Esophagus mucosa (tissue), 1 donor: ENCODE results near the gene SPHK2. TPM values are rescaled to one million over a fixed set of nuclear protein-coding genes. Genes with fewer than 3 reads are reported as not detected.

Experiments used
- ATAC-seq: fragments of 200-7000 bp; cut with Tn5 transposase; one replicate; pipeline ENCODE4 v1.9.1; 2020
- total RNA-seq: library from RNA; stranded (reverse); gene quantifications from one replicate; pipeline ENCODE4 v1.2.4, GENCODE V29; 2023
- donor health status: DM: yes; HTN: yes; CAD: no.

The SPHK2 gene
- total RNA-seq, 1 donor from 2014 or later, result 7.7 TPM

DNA sequence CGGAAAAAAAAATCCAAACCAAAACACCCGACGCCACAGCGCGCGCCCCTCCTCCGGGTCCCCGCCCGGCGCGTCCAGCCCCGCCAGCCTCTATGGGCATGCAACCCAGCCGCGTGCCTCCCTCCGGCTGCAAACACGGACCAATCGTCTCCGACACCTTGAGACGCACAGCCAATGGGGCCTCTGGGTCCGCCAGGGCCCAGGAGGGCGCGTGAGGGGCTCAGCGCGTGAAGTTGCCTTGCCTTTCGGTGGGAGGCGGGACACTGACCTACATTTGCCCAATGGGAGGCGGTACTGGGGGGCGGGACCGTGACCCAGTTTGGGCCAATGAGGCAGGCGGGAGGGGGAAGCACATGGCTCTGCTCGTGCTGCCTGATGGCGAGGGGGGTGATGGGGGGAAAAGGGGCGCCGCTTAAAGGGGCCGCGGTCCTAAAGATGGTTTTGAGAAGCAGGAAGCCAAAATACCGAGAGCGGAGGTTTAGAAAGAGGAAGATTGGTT, 18.2 kb downstream of the SPHK2 start:
- peak; percentile 72 for ATAC-seq

DNA sequence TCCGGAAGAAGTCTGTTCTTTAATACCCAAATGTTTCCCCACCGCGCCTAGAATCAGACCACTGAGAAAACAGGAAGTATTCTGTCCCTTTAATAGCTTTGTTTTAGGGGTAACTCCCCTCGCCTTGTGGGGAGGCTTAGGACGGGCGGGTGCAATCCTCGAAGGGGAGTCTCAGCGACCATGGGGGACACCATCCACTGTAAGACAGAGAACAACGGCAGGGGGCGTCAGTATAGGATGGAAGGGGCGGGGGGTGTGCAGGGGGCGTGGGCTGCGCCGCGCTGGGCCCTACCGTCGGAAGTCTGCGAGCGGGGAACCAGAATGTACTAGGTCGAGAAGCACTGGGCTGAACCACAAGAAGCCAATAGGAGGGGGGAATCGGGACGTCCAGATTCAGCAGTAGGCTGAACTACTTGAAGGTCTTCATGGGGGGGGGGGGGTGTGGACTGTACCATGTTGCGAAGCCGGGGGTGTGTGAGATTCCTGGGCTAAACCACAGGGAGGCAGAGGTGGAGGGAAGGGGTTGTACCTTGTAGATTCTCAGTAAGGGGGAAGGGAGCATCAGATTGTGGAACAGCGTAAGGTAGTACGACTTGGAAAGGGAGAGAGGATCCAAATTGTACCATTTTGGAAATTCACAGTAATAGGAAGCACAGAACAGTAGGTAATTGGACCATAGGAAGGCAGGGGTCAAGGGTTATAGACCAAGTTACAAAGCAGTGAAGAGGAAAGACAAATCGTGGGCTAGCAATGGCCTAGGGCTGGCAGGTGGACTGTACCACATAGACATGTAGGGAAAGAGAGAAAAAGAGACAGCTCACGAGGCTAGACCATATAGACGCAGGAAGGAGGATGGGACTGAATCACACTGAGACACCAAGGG, 18.9 kb downstream of the SPHK2 start:
- peak; percentile 52 for ATAC-seq

DNA sequence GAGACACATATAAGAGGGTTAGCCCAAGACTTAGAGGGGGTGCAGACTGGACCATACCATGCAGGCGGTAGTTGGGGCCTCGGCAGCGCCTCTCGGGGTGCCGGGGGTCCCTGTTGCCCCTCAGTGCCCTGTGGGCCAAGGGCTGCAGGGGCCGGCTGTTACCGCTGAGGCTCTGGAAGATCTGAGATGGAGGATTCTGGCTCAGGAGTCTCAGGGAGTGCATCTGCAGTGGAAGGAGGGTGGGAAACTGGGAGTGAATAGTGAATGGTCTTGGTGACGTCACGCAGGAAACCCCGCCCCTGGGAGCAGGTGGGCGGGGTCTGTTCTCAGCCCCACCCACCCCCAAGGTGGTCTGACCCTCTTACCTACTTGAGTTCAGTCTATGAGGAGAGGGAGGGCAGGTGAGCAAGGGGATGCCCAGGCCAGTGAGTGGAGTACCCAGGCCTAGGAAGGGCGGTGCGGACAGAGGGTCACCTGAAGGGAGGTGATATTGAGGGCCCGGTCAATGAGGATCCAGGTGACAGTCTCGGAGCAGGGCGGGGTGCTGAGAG, 19.6 kb downstream of the SPHK2 start:
- no peak for ATAC-seq

DNA sequence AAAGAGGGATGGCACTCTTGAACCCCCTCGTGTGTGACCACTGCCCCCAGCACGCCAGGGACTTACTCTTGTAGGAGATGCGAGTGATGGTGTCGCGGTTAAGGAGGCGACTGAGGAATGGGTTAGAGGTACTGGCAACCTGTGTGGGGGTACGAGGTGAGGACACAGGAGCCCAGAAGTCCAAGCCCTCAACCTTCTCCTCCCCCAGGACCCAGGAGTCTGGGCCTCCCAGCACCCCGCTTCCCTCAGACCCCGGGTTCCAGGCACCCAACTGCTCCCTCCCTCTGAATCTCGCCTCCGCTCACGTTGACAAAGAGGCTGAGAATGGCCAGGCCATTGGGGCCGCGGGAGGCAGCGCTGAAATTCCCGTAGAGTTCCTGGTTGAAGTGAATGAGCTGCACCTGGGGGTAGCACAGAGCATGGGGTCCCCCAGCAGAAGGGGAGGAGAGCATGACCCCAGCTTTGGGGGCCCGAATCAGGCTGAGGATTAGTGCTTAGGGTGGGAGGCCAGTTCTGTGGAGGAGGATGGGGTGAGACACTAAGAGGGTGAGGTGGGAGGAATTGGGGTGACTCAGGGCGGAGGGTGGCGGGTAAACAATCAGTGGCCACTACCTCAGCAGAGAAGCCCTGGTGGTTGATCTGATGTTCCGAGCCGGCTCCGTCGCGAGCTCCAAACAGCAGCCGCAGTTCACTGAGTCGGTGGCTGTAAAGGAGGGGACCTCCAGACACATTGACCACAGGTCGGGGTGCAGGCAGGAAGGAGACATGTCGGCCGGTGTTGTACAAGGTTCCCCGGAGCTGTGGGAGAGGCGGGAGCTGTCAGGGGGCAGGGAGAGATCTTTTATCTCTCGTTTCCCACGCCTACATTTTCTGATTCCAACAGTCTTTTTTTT, 20.4 kb downstream of the SPHK2 start:
- no peak for ATAC-seq

DNA sequence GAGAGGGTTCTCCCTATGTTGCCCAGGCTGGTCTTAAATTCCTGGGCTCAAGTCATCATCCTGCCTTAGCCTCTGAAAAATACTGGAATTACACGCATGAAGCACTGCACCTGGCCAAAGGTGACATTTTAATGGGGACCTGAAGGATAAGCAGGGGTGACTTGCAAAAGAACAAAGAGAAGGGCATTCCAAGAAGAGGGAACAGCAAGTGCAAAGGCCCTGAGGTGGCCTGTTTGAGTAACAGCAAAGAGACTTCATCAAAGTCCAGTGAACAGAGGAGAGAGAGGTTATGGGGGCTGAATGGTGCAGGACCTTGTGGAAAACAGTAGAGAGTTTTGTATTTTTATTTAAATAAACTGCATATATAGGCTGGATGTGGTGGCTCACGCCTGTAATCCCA, 22.5 kb downstream of the SPHK2 start:
- ATAC-seq, result no peak

DNA sequence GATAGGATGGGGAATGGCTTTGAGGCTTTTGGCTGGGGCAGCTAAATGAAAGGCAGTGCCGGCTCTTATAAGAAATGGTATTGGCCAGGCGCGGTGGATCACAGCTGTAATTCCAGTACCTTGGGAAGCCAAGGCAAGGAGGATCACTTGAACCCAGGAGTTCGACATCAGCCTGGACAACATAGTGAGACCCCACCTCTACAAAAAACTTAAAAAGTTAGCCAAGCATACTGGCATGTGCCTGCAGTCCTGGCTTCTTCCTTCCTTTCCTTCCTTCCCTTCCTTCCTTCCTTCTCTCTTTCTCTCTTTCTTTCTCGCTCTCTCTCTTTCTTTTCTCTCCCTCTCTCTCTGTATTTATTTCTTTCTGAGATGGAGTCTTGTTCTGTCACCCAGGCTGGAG, 23.6 kb downstream of the SPHK2 start:
- ATAC-seq, result no peak

DNA sequence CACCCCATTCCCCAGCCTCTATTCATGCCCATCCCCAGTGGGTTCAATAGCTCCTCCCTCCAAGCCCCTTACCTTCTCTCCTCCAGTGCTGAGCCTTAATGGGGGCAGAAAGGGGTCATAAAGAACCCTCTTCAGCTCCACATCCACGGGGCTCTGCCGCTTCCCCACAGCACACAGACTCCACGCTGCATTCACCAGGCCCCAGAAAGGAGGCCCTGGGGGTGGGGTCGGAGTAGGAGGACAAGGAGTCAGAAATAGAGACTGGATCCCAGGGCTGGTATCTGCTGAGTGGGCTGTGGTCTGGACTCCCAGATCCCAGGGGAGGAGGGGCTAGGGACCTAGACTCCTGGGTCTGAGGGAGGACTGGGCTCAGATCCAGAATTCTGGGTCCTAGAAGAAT, 25.0 kb downstream of the SPHK2 start:
- no peak for ATAC-seq

DNA sequence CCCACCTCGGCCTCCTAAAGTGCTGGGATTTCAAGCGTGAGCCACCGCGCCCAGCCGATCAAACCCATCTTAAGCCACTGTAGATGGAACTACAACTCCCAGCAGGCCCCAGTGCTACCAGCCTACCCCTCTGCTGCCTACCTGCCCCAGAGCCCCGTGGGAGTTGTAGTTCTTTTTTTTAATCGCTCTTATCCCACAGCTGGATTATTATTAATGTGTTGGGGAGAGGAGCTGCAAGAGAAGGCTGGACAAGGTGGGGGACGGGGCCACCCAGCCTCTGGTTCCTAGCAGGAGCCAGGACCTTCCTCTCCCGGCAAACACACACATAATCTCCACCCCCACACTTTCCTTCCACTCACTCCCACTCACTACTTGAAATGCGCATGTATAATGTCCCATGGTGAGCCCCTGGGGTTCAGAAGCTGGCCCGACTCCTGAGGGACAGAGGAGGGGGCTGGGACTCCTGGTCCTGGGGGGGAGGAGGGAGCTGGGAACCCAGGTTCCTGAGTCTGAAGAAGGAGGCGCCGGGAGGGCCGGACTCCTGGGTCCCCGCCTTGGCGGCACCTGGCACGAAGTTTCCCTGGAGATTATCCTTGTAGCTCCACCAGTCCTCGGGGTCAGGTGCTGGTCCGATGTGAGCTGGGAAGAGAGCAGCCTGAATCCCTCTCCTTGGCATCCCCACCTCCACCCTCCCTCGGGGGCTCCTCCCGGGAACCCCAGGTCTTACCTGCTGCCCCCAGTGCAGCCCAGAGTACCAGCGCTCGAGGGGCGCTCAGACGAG, 25.7 kb downstream of the SPHK2 start:
- peak; percentile 67 for ATAC-seq

DNA sequence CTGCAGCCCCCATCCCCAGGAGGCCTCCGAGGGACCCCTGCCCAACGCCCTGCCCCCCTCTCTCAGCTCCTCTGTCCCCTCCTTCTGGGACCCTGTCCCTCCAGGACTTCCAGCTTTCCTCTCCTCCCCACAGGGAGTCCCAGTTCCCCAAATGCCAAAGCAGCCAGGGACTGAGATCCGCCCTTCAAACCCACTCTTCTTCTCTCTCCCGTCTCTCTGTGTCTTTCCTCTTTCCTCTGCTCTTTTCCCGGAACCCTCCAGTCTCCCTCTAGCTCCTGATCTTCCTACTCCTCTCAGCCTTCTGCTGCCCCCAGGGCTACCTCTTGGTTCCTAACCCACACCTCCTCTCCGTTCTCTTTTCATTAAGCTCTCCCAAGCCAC, 26.3 kb downstream of the SPHK2 start:
- no peak for ATAC-seq

DNA sequence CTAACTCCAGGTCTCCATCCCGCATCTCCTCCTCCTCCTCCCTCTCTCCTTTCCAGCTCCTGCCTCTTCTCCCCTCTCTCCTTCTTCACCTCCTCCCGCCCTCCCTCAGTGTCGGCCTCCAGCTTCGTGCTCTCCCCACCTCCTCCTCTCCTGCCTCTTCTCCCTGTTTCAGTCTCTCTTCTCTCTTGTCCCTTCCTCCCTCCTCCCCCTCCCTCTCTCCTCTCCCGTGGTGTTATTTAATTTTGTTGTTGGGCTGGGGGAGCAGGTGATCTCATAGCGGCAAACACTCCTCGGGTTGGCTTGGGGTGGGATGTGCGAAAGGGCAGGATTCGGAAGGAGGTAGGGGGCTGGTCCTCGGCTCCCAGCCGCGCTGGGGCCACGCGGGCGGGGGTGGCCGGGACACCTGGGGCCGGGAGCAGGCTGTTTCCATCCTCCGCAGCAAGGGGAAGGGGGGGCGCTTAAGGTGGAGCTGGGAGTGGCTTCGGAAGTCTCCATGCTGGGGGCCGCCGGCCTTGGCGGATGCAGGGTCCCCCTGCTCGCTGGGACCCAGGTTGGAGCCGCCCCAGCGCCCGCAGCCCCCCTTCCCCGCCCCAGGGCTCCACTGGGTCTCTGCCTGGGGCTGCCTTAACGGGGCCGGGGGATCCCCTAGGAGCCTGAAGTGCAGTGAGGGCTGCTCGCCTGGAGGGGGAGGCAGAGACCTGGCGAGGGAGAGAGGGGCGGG, 26.9 kb downstream of the SPHK2 start, which contains the start of gene CA11:
CA11 (minus strand) TSS at position 187 of the 721 bp plus-strand sequence. CDS start 555 bp downstream, outside the sequence.
- peak; percentile 82 for ATAC-seq

DNA sequence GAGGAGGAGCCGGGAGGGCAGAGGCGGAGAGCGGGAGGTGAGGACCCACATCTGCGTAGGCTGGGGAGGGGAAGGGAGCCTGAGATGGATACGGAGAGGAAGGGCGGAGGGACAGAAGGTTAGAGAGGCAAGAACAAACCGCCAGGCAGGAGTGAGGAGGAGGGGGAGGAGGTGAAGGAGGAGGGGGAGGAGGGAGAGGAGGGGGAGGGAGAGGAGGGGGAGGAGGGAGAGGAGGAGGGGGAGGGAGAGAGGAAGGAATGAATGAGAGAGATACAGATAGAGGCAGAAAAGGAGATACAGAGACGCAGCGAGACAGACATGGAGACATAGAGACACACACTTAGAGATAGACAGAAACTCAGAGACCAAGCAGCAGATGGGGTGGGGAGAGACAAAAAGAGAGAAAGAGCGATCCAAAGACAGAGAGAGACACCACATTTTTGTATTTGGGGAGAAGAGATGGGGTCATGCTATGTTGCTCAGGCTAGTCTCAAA, 27.5 kb downstream of the SPHK2 start:
- ATAC-seq, result no peak

DNA sequence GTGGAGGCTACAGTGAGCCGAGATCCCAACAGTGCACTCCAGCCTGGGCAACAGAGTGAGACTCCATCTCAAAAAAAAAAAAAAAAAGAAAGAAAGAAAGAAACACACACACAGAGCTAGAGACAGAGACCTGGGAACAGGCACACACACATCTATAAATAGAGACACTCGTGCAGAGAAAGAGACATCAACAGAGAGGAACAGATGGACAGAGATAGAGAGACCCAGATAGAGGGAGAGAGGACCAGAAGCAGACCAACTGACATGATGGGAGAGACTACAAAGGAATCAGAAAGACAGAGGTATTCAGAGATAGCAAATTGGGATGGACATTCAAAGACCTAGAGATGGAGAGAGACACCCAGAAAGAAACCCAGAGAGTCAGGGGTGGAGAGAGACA, 28.8 kb downstream of the SPHK2 start:
- no peak for ATAC-seq

DNA sequence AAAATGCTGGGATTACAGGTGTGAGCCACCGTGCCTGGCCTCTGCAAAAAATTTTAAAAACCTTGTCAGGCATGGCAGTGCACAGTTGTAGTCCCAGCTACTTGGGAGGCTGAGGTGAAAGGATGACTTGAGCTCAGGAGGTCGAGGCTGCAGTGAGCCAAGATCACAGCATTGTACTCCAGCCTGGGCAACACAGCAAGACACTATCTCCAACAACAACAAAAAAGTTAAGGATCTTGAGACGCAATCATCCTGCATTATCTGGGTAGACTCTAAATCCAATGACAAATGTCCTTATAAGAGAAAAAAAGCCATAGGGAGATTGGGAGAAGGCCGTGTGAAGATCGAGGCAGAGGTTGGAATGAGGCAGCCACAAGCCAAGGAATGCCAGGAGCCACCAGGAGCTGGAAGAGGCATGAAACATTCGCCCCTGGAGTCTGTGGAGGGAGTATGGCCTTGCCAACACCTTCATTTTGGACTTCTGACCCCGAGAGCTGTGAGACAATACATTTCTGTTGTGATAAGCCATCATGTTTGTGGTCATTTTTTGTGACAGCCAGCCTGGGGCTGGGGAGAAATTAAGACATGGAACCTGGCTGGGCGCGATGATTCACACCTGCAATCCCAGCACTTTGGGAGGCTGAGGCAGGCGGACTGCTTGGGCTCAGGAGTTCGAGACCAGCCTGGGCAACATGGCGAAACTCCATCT, 31.8 kb downstream of the SPHK2 start:
- no peak for ATAC-seq

DNA sequence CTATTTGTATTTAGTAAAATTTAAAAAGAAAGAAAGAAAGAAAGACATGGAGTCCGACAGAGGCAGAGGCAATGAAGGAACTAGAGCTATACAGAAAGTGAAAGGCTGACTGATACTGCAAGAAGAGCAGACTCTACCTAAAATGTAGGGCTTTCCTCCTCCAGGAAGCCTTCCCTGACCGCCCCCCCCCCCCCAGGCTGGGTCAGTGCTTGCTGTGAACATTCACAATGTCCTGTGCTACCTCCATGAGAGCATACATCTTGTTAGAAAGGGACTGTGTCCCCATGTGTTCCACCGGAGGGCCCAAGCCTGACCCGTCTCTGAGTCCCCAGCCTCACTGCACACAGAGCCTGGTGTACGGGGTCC, 32.4 kb downstream of the SPHK2 start:
- no peak for ATAC-seq

DNA sequence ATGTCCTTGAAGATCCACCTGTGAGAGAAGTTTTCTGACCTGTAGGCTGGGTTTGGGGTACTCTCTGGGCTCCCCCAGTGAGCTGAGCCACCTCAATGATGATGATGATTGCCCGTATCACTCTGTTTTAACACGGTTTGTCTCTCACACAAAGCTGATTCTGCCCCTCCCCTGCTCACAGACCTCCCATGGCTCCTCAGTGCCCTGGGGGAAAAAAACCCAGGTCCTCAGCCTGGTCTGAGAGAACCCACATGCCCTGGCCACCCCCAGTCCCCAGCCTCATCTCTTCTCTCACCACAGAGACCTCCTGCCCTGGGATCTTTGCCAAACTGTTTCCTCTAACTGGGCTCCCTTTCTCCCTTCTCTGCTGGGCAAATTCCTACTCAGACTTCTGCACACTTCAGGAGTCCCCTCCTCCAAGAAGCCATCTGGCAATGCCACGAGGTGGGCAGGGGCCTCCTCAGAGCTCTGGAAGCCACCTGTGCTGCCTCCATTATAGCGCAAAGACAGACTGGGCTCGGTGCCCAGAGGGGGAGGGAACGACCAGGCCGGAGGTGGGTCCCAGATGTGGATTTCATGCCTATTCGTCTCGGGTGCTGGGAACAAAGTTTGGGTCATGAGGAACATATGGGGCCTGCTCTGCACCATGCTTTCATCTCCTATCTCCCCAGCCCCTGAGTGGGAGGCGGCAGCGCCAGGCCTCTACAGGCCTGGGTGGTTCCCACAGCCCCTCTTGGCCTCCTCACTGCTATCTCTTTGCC, 35.2 kb downstream of the SPHK2 start:
- ATAC-seq, result no peak

DNA sequence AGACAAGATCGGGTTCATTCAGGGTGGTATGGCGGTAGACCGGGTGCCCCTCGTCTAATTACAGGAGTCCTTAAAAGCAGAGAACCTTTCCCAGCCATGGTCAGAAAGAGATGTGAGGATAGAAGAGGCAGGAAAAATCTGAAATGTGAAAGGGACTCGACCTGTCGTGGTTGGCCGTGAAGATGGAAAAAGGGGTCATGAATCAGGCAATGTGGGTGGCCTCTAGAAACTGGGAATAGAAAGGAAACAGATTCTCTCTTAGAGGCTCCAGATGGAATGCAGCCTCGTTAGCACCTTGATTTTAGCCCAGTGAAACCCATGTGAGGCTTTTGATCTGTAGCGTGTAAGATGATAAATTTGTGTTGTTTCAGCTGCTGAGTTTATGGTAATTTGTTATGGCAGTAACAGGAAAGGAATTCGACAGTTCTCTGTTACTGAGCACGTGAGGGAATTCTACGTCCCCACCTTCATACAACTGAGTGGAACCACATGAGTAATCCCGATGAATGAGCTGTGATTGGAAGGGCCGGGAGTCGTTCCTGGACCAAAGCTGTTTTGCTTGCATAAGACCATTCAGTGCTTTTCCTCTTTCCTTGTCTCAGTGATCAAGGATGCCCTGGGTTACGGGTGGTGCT, 37.7 kb downstream of the SPHK2 start:
- peak; percentile 19 for ATAC-seq

DNA sequence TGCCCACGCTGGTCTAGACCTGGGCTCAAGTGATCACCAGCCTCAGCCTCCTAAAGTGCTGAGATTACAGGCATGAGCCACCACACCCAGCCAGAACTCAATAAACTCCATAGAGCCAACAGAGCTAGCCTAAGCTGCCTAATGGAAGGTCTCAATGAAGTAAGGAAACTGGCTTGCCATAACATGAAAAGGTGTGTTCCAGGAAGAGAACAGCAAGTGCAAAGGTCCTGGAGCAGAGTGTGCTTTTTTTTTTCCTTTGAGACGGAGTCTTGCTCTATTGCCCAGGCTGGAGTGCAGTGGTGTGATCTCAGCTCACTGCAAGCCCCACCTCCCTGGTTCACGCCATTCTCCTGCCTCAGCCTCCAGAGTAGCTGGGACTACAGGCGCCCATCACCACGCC, 38.5 kb downstream of the SPHK2 start:
- peak; percentile 5 for ATAC-seq

DNA sequence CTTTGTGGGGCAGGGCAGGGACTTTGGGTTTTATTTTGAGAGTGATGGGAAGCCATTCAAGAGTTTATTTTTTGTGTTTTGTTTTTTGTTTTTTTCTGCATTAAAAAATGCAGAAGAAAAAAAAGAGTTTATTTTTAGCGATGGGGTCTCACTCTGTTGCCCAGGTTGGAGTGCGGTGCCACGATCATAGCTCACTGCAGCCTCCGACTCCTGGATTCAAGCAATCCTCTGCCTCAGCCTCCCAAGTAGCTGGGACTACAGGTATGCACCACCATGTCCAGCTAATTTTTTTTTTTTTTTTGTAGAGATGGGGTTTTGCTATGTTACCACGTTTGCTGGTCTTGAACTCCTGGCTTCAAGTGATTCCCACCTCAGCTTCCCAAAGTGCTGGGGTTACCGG, 39.2 kb downstream of the SPHK2 start:
- ATAC-seq, result no peak

DNA sequence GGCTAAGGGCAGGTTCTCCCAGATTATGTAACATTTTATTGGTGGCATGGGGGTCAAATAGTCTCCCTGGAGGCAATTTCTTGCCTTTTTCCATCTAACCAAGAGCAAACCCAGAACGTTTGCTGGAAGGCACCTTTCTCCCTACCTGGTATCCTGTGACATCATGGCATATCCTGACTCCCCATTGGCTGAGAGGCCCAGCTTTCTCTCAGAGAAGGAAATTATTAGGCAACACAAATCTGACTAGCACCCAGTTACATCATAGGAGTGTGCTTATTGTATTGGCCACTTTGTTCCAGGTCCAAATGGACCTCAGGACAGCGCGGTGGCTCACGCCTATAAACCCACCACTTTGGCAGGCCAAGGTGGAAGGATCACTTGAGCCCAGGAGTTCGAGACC, 40.5 kb downstream of the SPHK2 start:
- peak; percentile 25 for ATAC-seq
